NT2/D1 (cell line): ENCODE results near the gene CPEB2.
"Not testable (repeated sequence)": the region's sequence is repeated elsewhere in the genome, so short reads cannot be mapped to it uniquely, and the experiment has no call there.

Source experiments
- DNase-seq: peaks from one replicate; pipeline ENCODE4 v3.0.0-alpha.2; 2011; ENCODE audit warnings: low read depth, low spot score
- H3K27me3 ChIP-seq: 2 replicates; pipeline ENCODE4 v1.6.0; 2011; ENCODE audit warnings: mild to moderate bottlenecking; ENCODE audit not compliant: insufficient read length, insufficient read depth
- H3K36me3 ChIP-seq: 2 replicates; pipeline ENCODE4 v1.6.1; 2011; ENCODE audit warnings: mild to moderate bottlenecking, low read length, mixed read lengths; ENCODE audit not compliant: insufficient read depth, insufficient read length
- H3K4me1 ChIP-seq: 2 replicates; pipeline ENCODE4 v1.5.1; 2011; ENCODE audit not compliant: insufficient read depth, insufficient read length
- H3K4me3 ChIP-seq: 2 replicates; pipeline ENCODE4 v1.5.1; 2011; ENCODE audit warnings: low read depth; ENCODE audit not compliant: insufficient read length
- H3K9ac ChIP-seq: 2 replicates; pipeline ENCODE4 v1.6.0; 2011; ENCODE audit warnings: low read depth; ENCODE audit not compliant: insufficient read length
- H3K9me3 ChIP-seq: 2 replicates; pipeline ENCODE4 v1.5.1; 2011; ENCODE audit warnings: mild to moderate bottlenecking, low read length; ENCODE audit not compliant: insufficient read depth
- SUZ12 ChIP-seq: IDR thresholded peaks from 2 replicates; pipeline ENCODE4 v1.6.1; 2011; ENCODE audit not compliant: insufficient read length, insufficient read depth; ENCODE audit errors: extremely low read depth
- YY1 ChIP-seq: IDR thresholded peaks from 2 replicates; pipeline ENCODE4 v1.6.1; 2011; ENCODE audit not compliant: insufficient read length, insufficient read depth
- ZNF274 ChIP-seq: IDR thresholded peaks from 2 replicates; pipeline ENCODE4 v1.6.1; 2011; ENCODE audit warnings: mild to moderate bottlenecking, low read depth, low read length

CPEB2 gene

GRCh38 chr4:15084780-15085179 is 82.5 kb downstream of the CPEB2 start:
- no peak for DNase-seq
- no peaks in the 10 kb centered on the region for H3K27me3 ChIP-seq
- no peaks in the 10 kb centered on the region for H3K36me3 ChIP-seq
- H3K4me1 ChIP-seq: no peaks in the 10 kb centered on the region
- peaks cover 17% of the 10 kb centered on the region; the same call in 1 of the 2 replicates for H3K9me3 ChIP-seq
- H3K4me3 ChIP-seq: no peak overlapping the region
- no peak overlapping the region for H3K9ac ChIP-seq
- no peak for TF ChIP-seq YY1

GRCh38 chr4:15085762-15086161 is 83.5 kb downstream of the CPEB2 start:
- H3K36me3 ChIP-seq, H3K4me1 ChIP-seq, H3K9ac ChIP-seq, H3K4me3 ChIP-seq, DNase-seq, H3K27me3 ChIP-seq: not testable (repeated sequence)
- H3K9me3 ChIP-seq: peaks cover 17% of the 10 kb centered on the region; the same call in 1 of the 2 replicates

- H3K4me3 ChIP-seq, H3K4me1 ChIP-seq, DNase-seq, H3K36me3 ChIP-seq, H3K27me3 ChIP-seq, H3K9ac ChIP-seq: not testable (repeated sequence)
- H3K9me3 ChIP-seq: peaks cover 17% of the 10 kb centered on the region; the same call in 1 of the 2 replicates
These were observed 84.0 kb downstream of the CPEB2 start for GRCh38 chr4:15086259-15086658.

- peaks cover 17% of the 10 kb centered on the region; the same call in 1 of the 2 replicates for H3K9me3 ChIP-seq
- no peaks in the 10 kb centered on the region for H3K4me1 ChIP-seq
- H3K27me3 ChIP-seq: no peaks in the 10 kb centered on the region
- TF ChIP-seq SUZ12 (no peak), ZNF274 (no peak), YY1 (no peak)
- no peaks in the 10 kb centered on the region for H3K36me3 ChIP-seq
- H3K9ac ChIP-seq: no peak overlapping the region
- no peak for DNase-seq
- no peak overlapping the region for H3K4me3 ChIP-seq
These were observed 86.2 kb downstream of the CPEB2 start for GRCh38 chr4:15088394-15089035.

GRCh38 chr4:15089979-15090378 is 87.7 kb downstream of the CPEB2 start:
- TF ChIP-seq YY1: no peak
- TF ChIP-seq ZNF274: no peak
- no peak for TF ChIP-seq SUZ12
- Histone ChIP-seq H3K9me3 (peaks cover 17% of the 10 kb centered on the region; the same call in 1 of the 2 replicates), H3K36me3 (no peaks in the 10 kb centered on the region), H3K9ac (no peak overlapping the region), H3K27me3 (no peaks in the 10 kb centered on the region), H3K4me3 (no peak overlapping the region), H3K4me1 (no peaks in the 10 kb centered on the region)
- DNase-seq: no peak

- Histone ChIP-seq H3K9ac (no peak overlapping the region), H3K4me1 (no peaks in the 10 kb centered on the region), H3K36me3 (no peaks in the 10 kb centered on the region), H3K9me3 (peaks cover 5% of the 10 kb centered on the region; the same call in 1 of the 2 replicates), H3K4me3 (no peak overlapping the region), H3K27me3 (no peaks in the 10 kb centered on the region)
- TF ChIP-seq YY1: no peak
- TF ChIP-seq ZNF274: no peak
- no peak for TF ChIP-seq SUZ12
- DNase-seq: no peak
These were observed 98.1 kb downstream of the CPEB2 start for GRCh38 chr4:15100380-15100779.

- TF ChIP-seq YY1 (no peak), SUZ12 (no peak), ZNF274 (no peak)
- no peaks in the 10 kb centered on the region for H3K4me1 ChIP-seq
- H3K9ac ChIP-seq: no peak overlapping the region
- H3K9me3 ChIP-seq: peaks cover 5% of the 10 kb centered on the region; the same call in 1 of the 2 replicates
- H3K27me3 ChIP-seq: no peaks in the 10 kb centered on the region
- H3K36me3 ChIP-seq: no peaks in the 10 kb centered on the region
- DNase-seq: no peak
- H3K4me3 ChIP-seq: no peak overlapping the region
These were observed 98.9 kb downstream of the CPEB2 start for GRCh38 chr4:15100994-15101695.
